Measurements from ENCODE around the gene NLRC5.

The NLRC5 gene

DNA sequence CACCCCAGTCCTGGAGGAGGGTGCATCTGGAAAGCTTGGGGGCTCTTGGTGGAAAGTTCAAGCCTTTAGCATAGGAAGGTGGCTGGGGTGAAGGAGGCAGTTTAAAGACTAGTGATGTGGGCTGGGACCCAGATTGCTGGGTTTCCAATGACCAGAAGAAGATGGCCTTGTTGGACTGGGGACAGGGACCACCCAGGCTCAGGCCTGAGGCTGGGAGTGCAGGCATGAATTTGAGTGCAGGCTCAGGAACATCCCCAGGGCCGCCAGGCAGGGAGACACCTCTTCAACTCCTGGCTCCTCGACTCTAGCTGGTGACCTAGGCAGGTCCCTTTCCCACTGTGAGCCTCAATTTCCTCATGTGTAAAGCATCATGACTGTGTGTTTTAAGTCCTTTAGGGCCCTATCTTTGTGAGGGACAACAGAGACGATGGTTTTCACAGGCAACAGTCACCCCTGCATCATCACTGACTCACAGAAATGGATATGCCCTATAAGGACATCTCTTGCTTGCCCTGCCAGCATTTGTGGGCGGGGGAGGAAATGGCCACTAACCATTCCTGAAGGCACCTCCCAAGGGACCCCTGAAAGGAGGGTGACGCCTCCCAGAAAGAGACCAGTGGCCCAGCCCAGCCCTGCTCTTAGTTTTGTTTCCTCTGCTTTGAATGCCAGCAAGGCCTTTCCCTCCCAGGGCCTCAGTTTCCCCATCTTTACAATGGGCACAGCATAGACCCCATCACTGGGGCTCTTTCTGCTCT is 11.1 kb downstream of the NLRC5 start:
- Histone ChIP-seq H3K79me2 (ENCODE audit: insufficient read depth, low read length) (no peaks in the 10 kb centered on the region), H3K9ac (ENCODE audit: low read length) (no peak overlapping the region)

DNA sequence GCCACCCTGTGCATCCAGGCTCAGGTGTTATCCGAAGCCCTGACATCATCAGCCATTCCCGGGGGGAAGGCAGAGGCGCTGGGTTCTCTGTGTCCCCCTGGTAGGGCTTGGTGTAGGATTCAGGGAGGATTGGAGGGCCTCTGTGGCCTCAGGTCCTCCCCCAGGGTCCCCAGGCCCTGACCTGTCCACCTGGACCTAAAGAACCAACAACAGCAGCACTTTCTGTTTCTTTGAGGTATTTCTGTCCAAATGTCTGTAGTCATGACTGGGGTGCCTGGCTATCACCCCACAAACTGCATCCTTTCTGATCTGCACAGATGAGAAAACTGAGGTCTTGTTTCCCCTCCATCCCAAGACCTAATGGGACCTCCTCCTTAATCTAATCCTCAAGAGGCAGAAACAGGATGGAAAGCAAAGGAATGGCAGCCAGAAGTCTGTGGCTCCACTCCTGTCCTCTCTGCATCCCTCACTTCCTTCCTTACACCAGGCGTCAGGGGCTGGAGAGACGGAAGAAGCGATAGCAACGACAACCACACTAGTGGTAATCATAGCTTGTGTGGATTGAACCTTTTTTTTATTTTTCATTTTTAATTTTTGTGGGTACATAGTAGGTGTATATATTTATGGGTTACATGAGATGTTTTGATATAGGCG is 11.8 kb downstream of the NLRC5 start:
- Histone ChIP-seq H3K27me3 (ENCODE audit: low read length) (no peaks in the 10 kb centered on the region), H3K36me3 (ENCODE audit: low read length) (no peaks in the 10 kb centered on the region), H3K9ac (ENCODE audit: low read length) (no peak overlapping the region), H3K27ac (ENCODE audit: low read depth, low read length) (no peak overlapping the region), H3K79me2 (ENCODE audit: insufficient read depth, low read length) (no peaks in the 10 kb centered on the region), H3K4me3 (ENCODE audit: insufficient read depth, low read length, poor library complexity, severe bottlenecking) (no peak overlapping the region), H3F3A (ENCODE audit: insufficient read depth) (no peaks in the 10 kb centered on the region), H3K9me3 (ENCODE audit: insufficient read depth, low read length) (no peaks in the 10 kb centered on the region), H3K4me2 (ENCODE audit: low read depth, low read length, poor library complexity, severe bottlenecking) (no peak overlapping the region), H4K20me1 (ENCODE audit: low read depth, low read length) (no peaks in the 10 kb centered on the region), H2AFZ (ENCODE audit: low read depth, low read length, severe bottlenecking) (no peak overlapping the region), H3K9me2 (replicated peaks; ENCODE audit: insufficient read depth, low read length) (no peaks in the 10 kb centered on the region)
- TF ChIP-seq EZH2phosphoT487 (conservative IDR thresholded peaks at IDR 0.05; ENCODE audit: low read length) = no peak
- TF ChIP-seq, protein P1, sequence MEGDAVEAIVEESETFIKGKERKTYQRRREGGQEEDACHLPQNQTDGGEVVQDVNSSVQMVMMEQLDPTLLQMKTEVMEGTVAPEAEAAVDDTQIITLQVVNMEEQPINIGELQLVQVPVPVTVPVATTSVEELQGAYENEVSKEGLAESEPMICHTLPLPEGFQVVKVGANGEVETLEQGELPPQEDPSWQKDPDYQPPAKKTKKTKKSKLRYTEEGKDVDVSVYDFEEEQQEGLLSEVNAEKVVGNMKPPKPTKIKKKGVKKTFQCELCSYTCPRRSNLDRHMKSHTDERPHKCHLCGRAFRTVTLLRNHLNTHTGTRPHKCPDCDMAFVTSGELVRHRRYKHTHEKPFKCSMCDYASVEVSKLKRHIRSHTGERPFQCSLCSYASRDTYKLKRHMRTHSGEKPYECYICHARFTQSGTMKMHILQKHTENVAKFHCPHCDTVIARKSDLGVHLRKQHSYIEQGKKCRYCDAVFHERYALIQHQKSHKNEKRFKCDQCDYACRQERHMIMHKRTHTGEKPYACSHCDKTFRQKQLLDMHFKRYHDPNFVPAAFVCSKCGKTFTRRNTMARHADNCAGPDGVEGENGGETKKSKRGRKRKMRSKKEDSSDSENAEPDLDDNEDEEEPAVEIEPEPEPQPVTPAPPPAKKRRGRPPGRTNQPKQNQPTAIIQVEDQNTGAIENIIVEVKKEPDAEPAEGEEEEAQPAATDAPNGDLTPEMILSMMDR (IDR thresholded peaks at IDR 0.05; ENCODE audit: insufficient read depth, low read length, poor library complexity, severe bottlenecking) = no peak

More for the DNA sequence above, 11.1 kb downstream of the NLRC5 start:
- H3K9me2 ChIP-seq (replicated peaks; ENCODE audit: insufficient read depth, low read length) = no peaks in the 10 kb centered on the region
- no peaks in the 10 kb centered on the region for H3K9me3 ChIP-seq (ENCODE audit: insufficient read depth, low read length)
- H2AFZ ChIP-seq (ENCODE audit: low read depth, low read length, severe bottlenecking) = no peak overlapping the region
- TF ChIP-seq, protein P1 (IDR thresholded peaks at IDR 0.05; ENCODE audit: insufficient read depth, low read length, poor library complexity, severe bottlenecking) = no peak
- TF ChIP-seq EZH2phosphoT487 (conservative IDR thresholded peaks at IDR 0.05; ENCODE audit: low read length) = no peak
- H3K27ac ChIP-seq (ENCODE audit: low read depth, low read length) = no peak overlapping the region
- H3F3A ChIP-seq (ENCODE audit: insufficient read depth) = no peaks in the 10 kb centered on the region
- H3K36me3 ChIP-seq (ENCODE audit: low read length) = no peaks in the 10 kb centered on the region
- no peaks in the 10 kb centered on the region for H4K20me1 ChIP-seq (ENCODE audit: low read depth, low read length)
- H3K4me2 ChIP-seq (ENCODE audit: low read depth, low read length, poor library complexity, severe bottlenecking) = no peak overlapping the region
- no peak overlapping the region for H3K4me3 ChIP-seq (ENCODE audit: insufficient read depth, low read length, poor library complexity, severe bottlenecking)
- no peaks in the 10 kb centered on the region for H3K27me3 ChIP-seq (ENCODE audit: low read length)

DNA sequence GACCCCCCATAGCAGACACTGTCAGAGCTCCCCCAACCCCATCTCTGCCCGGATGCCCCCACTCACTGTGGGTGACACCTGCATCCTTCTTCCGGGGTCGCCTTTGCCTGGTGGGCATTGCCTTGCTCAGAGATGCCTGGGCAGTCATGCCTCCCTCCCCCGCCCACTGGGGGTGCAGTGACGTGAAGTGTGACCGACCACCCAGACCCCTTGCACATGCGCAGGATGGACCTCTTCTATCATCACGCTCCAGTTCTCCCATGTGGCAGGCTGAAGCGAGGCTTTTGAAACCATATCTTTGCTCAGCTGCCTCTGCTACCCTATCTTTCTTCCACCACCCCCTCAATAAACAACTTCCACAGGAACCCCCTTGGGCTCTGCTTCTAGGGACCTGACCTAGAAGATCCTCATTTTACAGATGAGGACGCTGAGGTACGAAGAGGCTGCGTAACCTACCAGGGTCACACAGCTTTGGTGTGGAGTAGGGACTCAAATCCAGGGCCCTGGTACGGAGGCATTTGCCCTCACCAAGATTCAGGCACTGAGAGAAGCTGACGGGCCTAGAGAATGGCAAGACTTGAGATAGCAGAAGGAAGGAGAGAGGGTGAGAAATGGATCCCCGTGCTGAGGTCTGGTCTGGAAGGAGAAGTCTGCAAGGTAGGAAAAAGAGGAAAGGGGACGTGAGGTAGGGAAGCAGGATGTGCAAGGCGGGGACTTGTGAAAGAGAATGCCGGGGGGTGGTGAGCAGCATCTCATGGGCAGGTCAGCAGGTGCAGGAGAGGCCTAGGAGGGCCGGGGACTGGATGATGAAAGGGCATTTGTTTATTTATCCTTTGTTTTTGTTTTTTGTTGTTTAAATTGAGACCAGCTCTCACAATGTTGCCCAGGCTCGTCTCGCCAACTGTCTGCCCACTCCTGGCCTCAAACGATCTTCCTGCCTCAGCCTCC is 14.4 kb downstream of the NLRC5 start:
- H3K27ac ChIP-seq (ENCODE audit: low read depth, low read length) = no peak overlapping the region
- H3F3A ChIP-seq (ENCODE audit: insufficient read depth) = no peaks in the 10 kb centered on the region
- H3K27me3 ChIP-seq (ENCODE audit: low read length) = no peaks in the 10 kb centered on the region
- TF ChIP-seq, protein P1 (IDR thresholded peaks at IDR 0.05; ENCODE audit: insufficient read depth, low read length, poor library complexity, severe bottlenecking) = no peak
- TF ChIP-seq EZH2phosphoT487 (conservative IDR thresholded peaks at IDR 0.05; ENCODE audit: low read length) = no peak
- H3K36me3 ChIP-seq (ENCODE audit: low read length) = no peaks in the 10 kb centered on the region
- no peaks in the 10 kb centered on the region for H3K9me3 ChIP-seq (ENCODE audit: insufficient read depth, low read length)
- no peaks in the 10 kb centered on the region for H3K79me2 ChIP-seq (ENCODE audit: insufficient read depth, low read length)
- H3K9me2 ChIP-seq (replicated peaks; ENCODE audit: insufficient read depth, low read length) = no peaks in the 10 kb centered on the region
- no peak overlapping the region for H3K4me2 ChIP-seq (ENCODE audit: low read depth, low read length, poor library complexity, severe bottlenecking)
- H4K20me1 ChIP-seq (ENCODE audit: low read depth, low read length) = no peaks in the 10 kb centered on the region
- no peak overlapping the region for H2AFZ ChIP-seq (ENCODE audit: low read depth, low read length, severe bottlenecking)
- no peak overlapping the region for H3K9ac ChIP-seq (ENCODE audit: low read length)
- no peak overlapping the region for H3K4me3 ChIP-seq (ENCODE audit: insufficient read depth, low read length, poor library complexity, severe bottlenecking)
